Upper lobe of left lung (tissue), 6 donors: ENCODE data around the gene ADAMTS8. TPM values are rescaled to one million over a fixed set of nuclear protein-coding genes. Genes with fewer than 3 reads are reported as not detected.
A peak's percentile ranks its signal among the peaks of the same experiment; 100 is the strongest.

Source experiments
- ATAC-seq, 2 donors: fragments of 200-7000 bp; cut with Tn5 transposase; one replicate each; pipeline ENCODE4 v1.9.1; 2022; ENCODE audit warnings: mild to moderate bottlenecking in 2 of 2, moderate library complexity in 2 of 2; ENCODE audit not compliant: low FRiP score in 2 of 2
- DNase-seq, 2 donors: peaks; one replicate each; pipeline ENCODE4 v3.0.0-alpha.2; 2019 to 2020
- H3K27ac ChIP-seq, 4 donors: fragments of 200-600 bp; sonication (generic); one replicate each; pipeline ENCODE4 v1.5.1; 2016 to 2019
- H3K27me3 ChIP-seq, 4 donors: fragments of 200-600 bp; sonication (generic); one replicate each; pipeline ENCODE4 v1.5.1; 2017 to 2019
- H3K36me3 ChIP-seq, 4 donors: fragments of 200-600 bp; sonication (generic); one replicate each; pipeline ENCODE4 v1.5.1; 2016 to 2019
- H3K4me1 ChIP-seq, 4 donors: fragments of 200-600 bp; sonication (generic); one replicate each; pipeline ENCODE4 v1.5.1; 2018 to 2019
- H3K4me3 ChIP-seq, 4 donors: fragments of 200-600 bp; sonication (generic); one replicate each; pipeline ENCODE4 v1.5.1; 2017 to 2019; ENCODE audit warnings: mild to moderate bottlenecking in 2 of 4, moderate library complexity in 1 of 4
- H3K9me3 ChIP-seq, 4 donors: fragments of 200-600 bp; sonication (generic); one replicate each; pipeline ENCODE4 v1.5.1; 2018 to 2019
- EP300 ChIP-seq, 4 donors: sonication (generic); formaldehyde crosslinking; IDR thresholded peaks; one replicate each; pipeline ENCODE4 v1.5.1; 2017; ENCODE audit warnings: antibody characterized with exemption in 4 of 4, control low read depth in 2 of 4
- POLR2A ChIP-seq, 4 donors: fragments of 450-650 bp; IDR thresholded peaks; one replicate each; pipeline ENCODE4 v1.5.1; 2016 to 2017; ENCODE audit warnings: antibody characterized with exemption in 4 of 4, mild to moderate bottlenecking in 2 of 4
- POLR2AphosphoS5 ChIP-seq, 2 donors: sonication (generic); formaldehyde crosslinking; IDR thresholded peaks; one replicate each; pipeline ENCODE4 v1.5.1; 2017; ENCODE audit warnings: antibody characterized with exemption in 2 of 2
- WGBS, 2 donors: methylation state at CpG; one replicate each; pipeline ENCODE4 v1.1.5; 2017 to 2018; 5-methylcytosine and 5-hydroxymethylcytosine counted together
- total RNA-seq, 6 donors: library from RNA; depleted of rRNA in 4 of 6; stranded (reverse); fragments of >200 nt in 4 of 6; gene quantifications; one replicate each; pipeline versions ENCODE4 v1.1.0 to v1.2.1, GENCODE V29; 2016 to 2021
- TF ChIP-seq, protein P1 (sequence below), 6 experiments: fragments of 450-650 bp in 4 of 6; fragments of 200-600 bp in 2 of 6; sonication (generic) in 2 of 6; IDR thresholded peaks; one replicate each; pipeline ENCODE4 v1.5.1; 2016 to 2019; ENCODE audit warnings: antibody characterized with exemption in 6 of 6
- donor health status: DM: no; HTN: no; CAD: no; lungs with moderate emphysema.
- donor health status: DM: no; HTN: yes; CAD: no; lungs with severe emphysema.

Gene ADAMTS8
- total RNA-seq, 6 donors from 2014 or later: 13.0 to 52.3 (median 21.5) TPM

DNA sequence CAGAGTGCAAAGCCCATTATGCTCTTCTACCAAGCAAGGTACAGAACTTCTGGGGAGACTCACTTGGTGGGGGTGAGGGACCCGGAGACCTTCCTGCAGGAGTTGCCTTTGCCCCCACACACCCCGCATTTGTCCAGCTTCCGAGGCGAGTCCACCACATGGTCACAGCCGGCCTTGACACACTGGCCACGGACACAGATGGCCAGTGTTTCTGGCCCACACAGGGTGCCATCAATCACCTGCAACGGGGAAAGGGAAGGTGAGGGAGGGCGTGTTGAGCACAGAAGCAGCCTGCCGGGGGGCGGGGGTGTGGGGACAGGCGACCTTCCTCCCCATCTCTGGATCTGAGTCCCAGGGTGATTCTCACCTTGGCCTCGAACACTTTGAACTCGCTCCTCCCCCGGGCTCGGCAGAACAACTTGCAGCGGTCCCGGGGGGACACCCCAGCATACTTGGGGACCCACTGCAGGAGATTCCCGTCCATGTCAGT is 20.0 kb downstream of the ADAMTS8 start:
- Histone ChIP-seq H3K36me3 (peaks cover 0 to 3% (median 0%) of the 10 kb centered on the region in 4 donors), H3K27ac (peak overlapping the region in 3 of 4 donors; percentile 0 to 64 (median 16)), H3K9me3 (no peaks in the 10 kb centered on the region), H3K4me3 (no peak overlapping the region), H3K27me3 (no peaks in the 10 kb centered on the region), H3K4me1 (no peaks in the 10 kb centered on the region)
- peak in 1 of 2 donors; percentile 57 for DNase-seq
- 83 to 90% methylated on average over 9 to 18 of the region's 18 CpGs for WGBS, 2 donors
- no peak for ATAC-seq
- TF ChIP-seq POLR2AphosphoS5 (IDR thresholded peaks at IDR 0.05) (no peak), EP300 (IDR thresholded peaks at IDR 0.05) (no peak), POLR2A (IDR thresholded peaks at IDR 0.05) (no peak)
- TF ChIP-seq, protein P1, sequence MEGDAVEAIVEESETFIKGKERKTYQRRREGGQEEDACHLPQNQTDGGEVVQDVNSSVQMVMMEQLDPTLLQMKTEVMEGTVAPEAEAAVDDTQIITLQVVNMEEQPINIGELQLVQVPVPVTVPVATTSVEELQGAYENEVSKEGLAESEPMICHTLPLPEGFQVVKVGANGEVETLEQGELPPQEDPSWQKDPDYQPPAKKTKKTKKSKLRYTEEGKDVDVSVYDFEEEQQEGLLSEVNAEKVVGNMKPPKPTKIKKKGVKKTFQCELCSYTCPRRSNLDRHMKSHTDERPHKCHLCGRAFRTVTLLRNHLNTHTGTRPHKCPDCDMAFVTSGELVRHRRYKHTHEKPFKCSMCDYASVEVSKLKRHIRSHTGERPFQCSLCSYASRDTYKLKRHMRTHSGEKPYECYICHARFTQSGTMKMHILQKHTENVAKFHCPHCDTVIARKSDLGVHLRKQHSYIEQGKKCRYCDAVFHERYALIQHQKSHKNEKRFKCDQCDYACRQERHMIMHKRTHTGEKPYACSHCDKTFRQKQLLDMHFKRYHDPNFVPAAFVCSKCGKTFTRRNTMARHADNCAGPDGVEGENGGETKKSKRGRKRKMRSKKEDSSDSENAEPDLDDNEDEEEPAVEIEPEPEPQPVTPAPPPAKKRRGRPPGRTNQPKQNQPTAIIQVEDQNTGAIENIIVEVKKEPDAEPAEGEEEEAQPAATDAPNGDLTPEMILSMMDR (IDR thresholded peaks at IDR 0.05): no peak

DNA sequence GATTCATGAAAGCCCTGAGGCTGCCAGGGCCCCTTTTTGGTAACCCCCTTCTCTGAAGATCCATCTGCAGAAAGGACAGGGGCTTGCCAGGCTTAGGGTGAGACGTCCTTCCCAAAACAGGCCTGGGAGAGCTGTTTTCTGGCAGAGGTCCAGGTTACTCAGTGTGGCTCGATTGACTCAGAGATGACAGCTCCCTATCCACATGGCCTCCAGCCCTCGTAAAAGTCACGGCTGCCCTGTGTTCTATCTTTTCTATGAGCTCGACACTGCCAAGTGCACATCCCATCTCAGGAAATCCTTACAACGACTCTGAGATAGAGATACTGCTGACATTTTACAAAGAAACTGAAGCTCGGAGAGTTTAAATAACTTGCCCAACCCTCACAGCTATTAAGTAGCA is 20.4 kb downstream of the ADAMTS8 start:
- Histone ChIP-seq H3K4me1 (no peaks in the 10 kb centered on the region), H3K27ac (peak overlapping the region in 3 of 4 donors; percentile 0 to 64 (median 16)), H3K27me3 (no peaks in the 10 kb centered on the region), H3K36me3 (peaks cover 0 to 3% (median 0%) of the 10 kb centered on the region in 4 donors), H3K4me3 (no peak overlapping the region), H3K9me3 (no peaks in the 10 kb centered on the region)
- WGBS, 2 donors: 64 to 72% methylated on average over 7 of the region's 7 CpGs
- TF ChIP-seq, protein P1 (IDR thresholded peaks at IDR 0.05): no peak
- TF ChIP-seq POLR2AphosphoS5 (IDR thresholded peaks at IDR 0.05): peak in 1 of 2 donors; percentile 11
- peak in 1 of 2 donors; percentile 52 for ATAC-seq
- no peak for DNase-seq

DNA sequence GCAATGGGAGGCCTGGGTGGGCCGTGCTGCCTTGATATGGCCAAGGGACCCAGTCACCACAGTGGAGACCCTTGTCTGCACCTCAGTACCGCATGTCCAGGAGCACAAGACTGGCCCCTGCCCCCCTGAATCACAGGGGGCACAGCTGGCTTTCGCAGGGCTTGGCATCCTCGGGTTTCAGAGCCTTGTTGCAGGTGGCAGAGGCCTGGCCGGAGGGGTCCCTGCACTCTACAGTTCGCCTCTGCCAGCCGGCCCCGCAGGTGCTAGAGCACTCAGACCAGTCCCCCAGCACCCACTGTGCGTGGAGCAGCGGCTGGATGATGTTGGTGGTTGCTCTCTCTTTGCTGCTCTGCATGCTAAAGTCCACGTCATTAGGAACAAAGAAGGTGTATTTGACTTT is 23.0 kb downstream of the ADAMTS8 start:
- Histone ChIP-seq H3K27me3 (no peaks in the 10 kb centered on the region), H3K27ac (peak overlapping the region in 1 of 4 donors; percentile 21), H3K4me1 (peaks cover 0 to 9% (median 3%) of the 10 kb centered on the region in 4 donors), H3K9me3 (no peaks in the 10 kb centered on the region), H3K4me3 (no peak overlapping the region), H3K36me3 (peaks cover 0 to 3% (median 0%) of the 10 kb centered on the region in 4 donors)
- ATAC-seq (no peak), DNase-seq (peak in 1 of 2 donors; percentile 61)
- WGBS, 2 donors: 91% methylated on average over 11 of the region's 11 CpGs; no CpG with 5 or more reads in 1 of the 2 donors
- TF ChIP-seq EP300 (IDR thresholded peaks at IDR 0.05): no peak
- TF ChIP-seq POLR2A (IDR thresholded peaks at IDR 0.05): no peak
- TF ChIP-seq, protein P1 (IDR thresholded peaks at IDR 0.05): no peak
- TF ChIP-seq POLR2AphosphoS5 (IDR thresholded peaks at IDR 0.05): no peak

DNA sequence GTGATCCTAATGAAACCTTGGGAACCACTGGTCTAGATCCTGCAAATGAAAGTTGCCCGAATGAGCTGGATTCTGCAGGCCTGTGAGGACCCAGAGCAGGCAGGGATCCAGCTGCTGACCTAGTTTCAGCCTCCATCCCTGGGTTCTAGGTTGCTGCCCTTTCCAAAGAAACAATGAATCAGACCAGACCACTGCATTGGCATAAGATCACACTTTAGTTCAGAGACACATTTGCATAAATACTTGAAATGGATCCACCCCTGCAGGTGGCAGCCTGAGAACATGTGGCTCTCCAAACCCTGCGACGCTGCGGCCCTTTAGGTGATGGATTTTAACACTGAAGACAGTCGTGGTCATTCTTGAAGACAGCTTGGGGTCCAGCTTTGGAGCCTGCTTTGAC is 23.7 kb downstream of the ADAMTS8 start:
- H3K9me3 ChIP-seq: no peaks in the 10 kb centered on the region
- TF ChIP-seq, protein P1 (IDR thresholded peaks at IDR 0.05): no peak
- TF ChIP-seq POLR2A (IDR thresholded peaks at IDR 0.05) (no peak), EP300 (IDR thresholded peaks at IDR 0.05) (no peak)
- DNase-seq: no peak
- peaks cover 0 to 10% (median 3%) of the 10 kb centered on the region in 4 donors for H3K4me1 ChIP-seq
- H3K36me3 ChIP-seq: peaks cover 0 to 3% (median 0%) of the 10 kb centered on the region in 4 donors
- no peaks in the 10 kb centered on the region for H3K27me3 ChIP-seq
- ATAC-seq: no peak
- 68 to 72% methylated on average over 5 of the region's 5 CpGs for WGBS, 2 donors
- H3K4me3 ChIP-seq: no peak overlapping the region
- peak overlapping the region in 3 of 4 donors; percentile 11 to 63 (median 26) for H3K27ac ChIP-seq

DNA sequence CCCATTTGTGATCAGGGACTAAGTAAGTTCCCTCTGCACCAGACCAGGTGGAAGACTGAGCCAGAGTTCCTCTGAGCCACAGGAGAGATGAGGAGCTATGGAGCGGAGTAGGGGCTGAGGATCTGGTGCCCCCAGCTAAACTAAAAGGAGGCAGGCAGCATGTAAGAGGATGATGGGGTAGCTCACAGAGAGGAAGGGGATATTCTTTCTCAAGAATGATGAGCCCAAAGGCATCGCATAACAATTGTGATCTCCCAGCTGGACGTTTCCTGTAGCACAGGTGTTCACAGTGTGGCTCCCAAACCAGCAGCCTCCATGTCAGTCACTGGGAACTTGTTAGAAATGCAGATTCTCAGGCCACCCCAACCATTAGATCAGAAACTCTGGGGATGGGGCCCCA is 24.4 kb downstream of the ADAMTS8 start:
- ATAC-seq (no peak), DNase-seq (no peak)
- TF ChIP-seq EP300 (IDR thresholded peaks at IDR 0.05) (no peak), POLR2AphosphoS5 (IDR thresholded peaks at IDR 0.05) (no peak), POLR2A (IDR thresholded peaks at IDR 0.05) (no peak)
- TF ChIP-seq, protein P1 (IDR thresholded peaks at IDR 0.05): no peak
- H3K9me3 ChIP-seq: no peaks in the 10 kb centered on the region
- WGBS, 2 donors: 87 to 91% methylated on average over 3 of the region's 3 CpGs
- H3K4me1 ChIP-seq: peaks cover 0 to 10% (median 3%) of the 10 kb centered on the region in 4 donors
- H3K4me3 ChIP-seq: no peak overlapping the region
- H3K27me3 ChIP-seq: no peaks in the 10 kb centered on the region
- peak overlapping the region; percentile 16 to 63 (median 44) for H3K27ac ChIP-seq
- H3K36me3 ChIP-seq: peaks cover 0 to 3% (median 0%) of the 10 kb centered on the region in 4 donors
